ACHN (cell line): ENCODE data around the gene KLK7.

ENCODE experiments used
- DNase-seq: peaks from one replicate; pipeline ENCODE4 v3.0.0-alpha.2; 2015
- in situ Hi-C: cut with HindIII; loops from 2 replicates; pipeline ENCODE4 v1.10.0; 2017; ENCODE audit warnings: low sequenced_read_pairs, low pct_ligation_motif_present, low pct_unique_long_range_greater_than_20kb

The KLK7 gene

GRCh38 chr19:50983625-50984292, at the start of gene KLK7:
KLK7 (minus strand) TSS chr19:50983917; CDS start chr19:50982399, 1,518 bp downstream.
- in situ Hi-C loops = no loop called here
- no peak for DNase-seq

GRCh38 chr19:51031880-51032225, 48.1 kb upstream of the KLK7 start:
- no peak for DNase-seq

DNA sequence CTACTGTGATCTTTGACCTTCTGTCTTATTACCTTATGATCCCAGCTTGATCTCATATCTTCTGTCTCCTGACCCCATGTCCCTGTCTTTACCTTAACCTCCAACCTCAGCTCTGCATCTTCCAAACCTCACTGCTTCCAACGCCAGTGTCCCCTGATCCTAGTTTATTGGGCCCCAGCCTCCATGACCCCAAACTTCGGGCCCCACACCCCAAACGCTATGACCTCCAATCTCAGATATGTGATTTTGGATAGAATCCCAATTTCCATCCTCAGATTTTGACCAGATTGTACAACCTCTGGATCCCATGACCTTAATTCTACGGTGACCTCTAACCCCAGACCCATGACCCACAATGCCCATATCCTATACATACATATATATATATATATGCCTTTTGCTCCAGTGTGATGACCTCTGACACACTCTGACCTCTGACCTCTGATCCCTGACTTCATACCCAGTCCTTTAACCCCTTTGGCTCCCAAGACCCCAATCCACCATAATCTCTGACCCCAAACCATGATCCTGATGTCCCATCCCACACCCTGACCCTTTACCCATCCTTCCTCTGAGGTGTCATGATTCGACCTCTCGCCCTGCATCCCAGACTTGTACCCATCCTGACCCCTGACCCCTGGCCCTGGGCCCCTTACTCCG, 47.6 kb upstream of the KLK7 start:
- in situ Hi-C loops = no loop called here
- DNase-seq = no peak

More at GRCh38 chr19:51031880-51032225, 48.1 kb upstream of the KLK7 start:
- in situ Hi-C loops = no loop called here

- no peak for DNase-seq
- in situ Hi-C loops = no loop called here
Observed at GRCh38 chr19:51030631-51031030, 46.9 kb upstream of the KLK7 start.

GRCh38 chr19:51029718-51030117, 46.0 kb upstream of the KLK7 start:
- in situ Hi-C loops = no loop called here
- no peak for DNase-seq

GRCh38 chr19:51027873-51028272, 44.2 kb upstream of the KLK7 start:
- in situ Hi-C loops = no loop called here
- no peak for DNase-seq

DNA sequence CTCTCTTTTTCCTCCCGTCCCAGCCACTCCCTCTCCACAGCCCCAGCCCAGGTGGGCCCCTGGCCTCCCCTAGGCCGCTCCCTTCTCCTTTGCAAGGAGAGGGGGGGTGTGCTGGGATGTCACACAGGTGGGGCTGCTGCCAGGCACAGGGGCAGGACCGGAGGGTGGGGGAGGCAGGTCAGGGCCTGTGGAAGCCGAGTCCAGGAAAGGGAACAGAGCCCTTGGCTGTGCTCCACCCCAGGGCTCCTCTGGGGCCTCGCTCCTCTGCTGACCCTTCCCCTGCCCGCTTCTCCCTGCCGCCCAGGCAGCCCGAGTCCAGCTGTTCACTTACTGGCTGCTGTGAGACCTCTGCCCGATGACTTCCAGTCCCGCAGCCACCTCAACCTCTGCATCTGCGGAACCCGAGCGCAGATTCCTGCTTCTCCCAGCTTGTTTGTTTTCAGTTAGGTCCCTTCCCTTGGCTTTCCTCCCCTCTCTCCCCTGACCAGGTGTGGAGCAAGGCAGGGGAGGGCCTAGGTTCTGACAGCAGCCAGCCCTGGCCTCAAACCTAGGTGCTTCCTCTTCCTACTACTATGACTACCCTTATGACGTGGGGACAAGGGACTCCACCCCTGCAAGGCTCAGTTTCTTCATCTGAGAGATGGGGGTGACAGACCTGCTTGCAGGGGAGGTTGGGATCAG, 43.5 kb upstream of the KLK7 start:
- no peak for DNase-seq

GRCh38 chr19:51026554-51026831, 42.8 kb upstream of the KLK7 start, which contains the start of gene KLK11:
KLK11 (minus strand) TSS chr19:51026616; CDS start chr19:51025631, 985 bp downstream.
- no peak for DNase-seq
- in situ Hi-C loops = no loop called here

More for the DNA sequence above, 43.5 kb upstream of the KLK7 start:
- in situ Hi-C loops = no loop called here

DNA sequence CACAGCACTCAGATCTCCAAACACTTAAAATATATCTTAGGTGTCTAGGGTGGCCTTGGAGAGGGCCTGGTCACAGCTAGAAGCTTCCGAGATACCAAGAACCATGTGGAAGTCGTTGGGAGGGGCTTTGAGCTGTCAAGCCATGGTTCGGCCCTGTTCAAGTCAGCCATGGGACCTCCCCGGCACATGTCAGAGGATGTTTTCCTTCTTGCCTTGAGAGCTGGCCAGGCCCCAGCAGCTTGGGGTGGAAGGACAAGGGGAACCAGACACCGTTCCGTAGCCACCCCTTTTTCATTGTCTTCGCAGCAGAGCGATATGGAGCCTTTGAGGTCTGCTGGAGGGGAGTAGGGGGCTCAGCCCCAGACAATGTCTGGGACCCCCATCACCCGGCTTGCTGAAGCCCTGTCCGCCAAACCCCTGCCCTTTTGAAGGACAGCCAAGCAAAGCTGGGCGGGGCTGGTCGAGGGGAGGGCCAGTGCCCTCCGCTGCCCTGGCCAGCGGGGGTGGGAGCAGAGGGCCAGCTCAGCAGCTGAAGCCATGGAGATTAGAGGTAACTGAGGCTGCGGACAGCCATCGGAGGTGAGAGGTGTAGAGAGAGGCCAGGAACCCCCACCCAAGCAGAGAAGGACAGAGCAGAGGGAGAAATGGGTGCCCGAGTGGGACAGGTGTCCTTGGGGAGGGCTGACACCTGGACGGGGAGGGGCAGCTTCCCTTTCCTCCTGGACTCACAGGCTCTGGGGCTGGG, 42.3 kb upstream of the KLK7 start:
- in situ Hi-C loops = no loop called here
- DNase-seq = no peak

DNA sequence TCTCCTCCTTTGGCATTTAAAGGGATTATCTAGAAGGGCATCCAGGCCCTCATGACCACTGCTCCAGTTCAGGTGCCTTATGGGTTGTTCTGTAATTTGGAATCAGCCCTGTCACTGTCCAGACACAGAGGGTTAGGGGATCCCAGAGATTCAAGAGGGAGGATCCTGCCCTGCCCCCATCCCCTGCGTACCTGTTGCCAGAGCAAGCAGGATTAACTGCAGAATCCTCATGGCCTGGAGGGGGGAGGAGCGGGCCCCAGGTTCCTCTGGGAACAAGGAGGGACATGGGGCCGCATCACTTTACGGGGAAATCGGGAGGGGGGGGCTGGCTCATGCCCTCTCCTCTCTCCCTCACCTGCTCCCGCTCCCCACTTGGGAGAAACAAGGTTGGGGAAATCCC, 41.7 kb upstream of the KLK7 start:
- no peak for DNase-seq
- in situ Hi-C loops = no loop called here

DNA sequence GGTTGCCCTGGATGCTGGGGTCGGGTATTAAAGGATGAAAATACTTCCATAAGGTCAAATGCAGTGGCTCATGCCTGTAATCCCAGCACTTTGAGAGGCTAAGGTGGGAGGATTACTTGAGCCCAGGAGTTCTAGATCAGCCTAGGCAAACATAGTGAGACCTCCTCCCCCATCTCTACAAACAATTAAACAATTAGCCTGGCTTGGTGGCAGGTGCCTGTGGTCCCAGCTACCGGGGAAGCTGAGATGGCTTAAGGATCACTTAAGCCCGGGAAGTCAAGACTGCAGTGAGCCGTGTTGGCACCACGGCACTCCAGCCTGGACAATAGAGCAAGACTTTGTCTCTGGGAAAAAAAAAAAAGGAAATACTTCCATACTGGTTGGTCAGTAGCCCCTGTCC, 41.2 kb upstream of the KLK7 start:
- no peak for DNase-seq
- in situ Hi-C loops = no loop called here

DNA sequence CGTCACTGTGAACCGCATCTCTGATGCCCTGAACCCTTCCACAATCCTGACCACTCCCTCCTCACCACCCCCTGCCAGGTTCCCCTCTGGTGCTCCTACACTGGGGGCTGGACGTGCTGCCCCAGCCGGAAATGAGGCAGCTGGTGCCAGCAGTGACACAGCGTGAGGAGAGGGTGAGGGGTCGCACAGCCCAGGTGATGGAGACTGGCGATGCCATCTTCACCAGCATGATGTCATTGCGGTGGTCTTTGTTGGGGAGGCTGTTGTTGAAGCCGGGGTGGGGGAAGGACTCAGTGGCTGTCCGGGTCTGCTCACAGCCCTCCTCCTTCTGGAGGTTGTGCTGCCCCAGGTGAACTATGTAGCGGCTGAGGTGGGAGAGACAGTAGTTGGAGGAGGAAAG, 40.2 kb upstream of the KLK7 start:
- no peak for DNase-seq
- in situ Hi-C loops = no loop called here

DNA sequence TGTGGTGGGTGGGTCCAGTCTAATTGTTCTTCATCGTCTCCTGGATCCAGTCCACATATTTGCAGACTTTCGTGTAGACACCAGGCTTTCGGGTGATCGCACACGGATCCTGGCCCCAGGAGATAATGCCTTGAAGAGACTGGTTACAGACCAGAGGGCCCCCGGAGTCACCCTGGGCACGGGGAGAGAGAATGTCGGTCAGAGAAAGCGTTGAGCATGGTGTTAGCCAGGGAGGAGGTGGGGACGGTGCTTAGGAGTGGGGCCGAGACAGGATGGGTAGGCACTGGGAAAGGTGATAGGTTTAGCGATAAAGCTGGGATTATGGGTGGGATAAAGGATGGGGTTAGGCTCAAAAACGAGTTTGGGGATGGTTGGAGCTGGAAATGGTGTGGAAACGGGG, 38.8 kb upstream of the KLK7 start:
- in situ Hi-C loops = no loop called here
- DNase-seq = no peak

- DNase-seq = peak; percentile 39
- in situ Hi-C loops = no loop called here
Observed at GRCh38 chr19:51020988-51021651, 37.4 kb upstream of the KLK7 start.

DNA sequence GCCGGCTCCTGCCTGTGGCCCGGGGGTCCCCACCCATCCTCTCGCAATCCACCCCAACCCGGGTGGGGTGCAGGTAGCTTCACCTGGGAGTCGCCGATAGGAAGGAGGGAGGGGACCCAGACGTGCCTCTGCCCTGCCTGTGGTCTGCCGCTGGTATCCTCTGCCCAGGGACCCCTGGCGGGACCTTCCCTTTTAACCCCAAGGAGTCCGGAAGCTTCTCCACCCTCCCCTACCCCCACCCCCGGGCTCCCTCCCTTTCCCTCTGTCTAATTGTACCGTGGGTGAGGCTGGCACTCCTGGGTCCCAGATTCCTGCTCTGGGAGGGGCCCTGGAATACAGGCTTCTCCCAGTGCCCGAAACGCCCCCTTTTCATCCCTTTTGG, 35.8 kb upstream of the KLK7 start, which contains the start of gene KLK10:
KLK10 (minus strand) TSS at position 166 of the 382 bp plus-strand sequence. CDS start 579 bp downstream, outside the sequence.
- in situ Hi-C loops = no loop called here
- DNase-seq = no peak

GRCh38 chr19:51018745-51019543, 35.2 kb upstream of the KLK7 start:
- in situ Hi-C loops = no loop called here
- DNase-seq = no peak

GRCh38 chr19:51016798-51017683, 33.3 kb upstream of the KLK7 start:
- in situ Hi-C loops = no loop called here
- peak; percentile 49 for DNase-seq
